ENCODE measurements around the gene DHRS9. TPM values are rescaled to one million over a fixed set of nuclear protein-coding genes. Genes with fewer than 3 reads are reported as not detected.

The DHRS9 gene
- total RNA-seq, 4 donors from 2014 or later, result 2.1 to 19.6 (median 14.3) TPM

DNA sequence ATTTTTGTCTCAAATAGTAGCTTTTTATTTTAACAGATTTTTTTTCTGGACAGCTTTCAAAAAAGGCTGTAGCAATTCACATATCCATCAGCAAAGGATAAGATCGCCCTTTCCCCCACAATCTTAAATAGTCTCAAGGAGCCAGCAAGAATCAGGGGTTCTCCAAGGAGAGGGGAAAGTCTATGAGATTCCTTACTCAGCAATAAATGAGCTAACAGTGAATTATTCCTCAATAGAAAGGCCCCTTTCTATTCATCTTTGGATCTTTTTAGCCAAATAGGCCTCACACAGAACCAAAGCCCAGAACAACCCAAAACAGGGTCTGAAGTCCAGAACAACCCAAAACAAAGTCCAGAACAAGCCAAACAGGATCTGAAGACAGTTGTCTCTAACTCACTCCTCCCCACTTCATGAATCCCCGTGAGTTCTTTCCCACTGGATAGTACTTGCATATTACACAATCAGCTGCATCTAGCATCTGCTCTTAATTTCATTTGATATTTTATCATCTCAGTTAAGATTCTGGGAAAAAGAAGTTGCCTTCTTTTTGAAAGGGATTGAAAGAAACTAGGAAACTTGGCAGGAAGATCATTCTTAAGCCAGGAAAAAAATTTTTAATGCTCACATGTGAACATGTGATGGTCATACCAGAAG, 3.4 kb upstream of the DHRS9 start:
- intact Hi-C loops (cut with DNase I), result no loop called here
- Histone ChIP-seq H3K4me3 (no peak overlapping the region), H3K27me3 (no peaks in the 10 kb centered on the region), H3K27ac (no peak overlapping the region), H3K9me3 (no peaks in the 10 kb centered on the region), H3K4me1 (peaks cover 0 to 8% (median 0%) of the 10 kb centered on the region in 3 donors), H3K36me3 (no peaks in the 10 kb centered on the region)
- DNase-seq, result no peak
- TF ChIP-seq, protein P1, sequence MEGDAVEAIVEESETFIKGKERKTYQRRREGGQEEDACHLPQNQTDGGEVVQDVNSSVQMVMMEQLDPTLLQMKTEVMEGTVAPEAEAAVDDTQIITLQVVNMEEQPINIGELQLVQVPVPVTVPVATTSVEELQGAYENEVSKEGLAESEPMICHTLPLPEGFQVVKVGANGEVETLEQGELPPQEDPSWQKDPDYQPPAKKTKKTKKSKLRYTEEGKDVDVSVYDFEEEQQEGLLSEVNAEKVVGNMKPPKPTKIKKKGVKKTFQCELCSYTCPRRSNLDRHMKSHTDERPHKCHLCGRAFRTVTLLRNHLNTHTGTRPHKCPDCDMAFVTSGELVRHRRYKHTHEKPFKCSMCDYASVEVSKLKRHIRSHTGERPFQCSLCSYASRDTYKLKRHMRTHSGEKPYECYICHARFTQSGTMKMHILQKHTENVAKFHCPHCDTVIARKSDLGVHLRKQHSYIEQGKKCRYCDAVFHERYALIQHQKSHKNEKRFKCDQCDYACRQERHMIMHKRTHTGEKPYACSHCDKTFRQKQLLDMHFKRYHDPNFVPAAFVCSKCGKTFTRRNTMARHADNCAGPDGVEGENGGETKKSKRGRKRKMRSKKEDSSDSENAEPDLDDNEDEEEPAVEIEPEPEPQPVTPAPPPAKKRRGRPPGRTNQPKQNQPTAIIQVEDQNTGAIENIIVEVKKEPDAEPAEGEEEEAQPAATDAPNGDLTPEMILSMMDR (IDR thresholded peaks at IDR 0.05), result no peak
- no peak for TF ChIP-seq POLR2A (IDR thresholded peaks at IDR 0.05)
- WGBS, 2 donors, result 79 to 92% methylated on average over 2 of the region's 2 CpGs

DNA sequence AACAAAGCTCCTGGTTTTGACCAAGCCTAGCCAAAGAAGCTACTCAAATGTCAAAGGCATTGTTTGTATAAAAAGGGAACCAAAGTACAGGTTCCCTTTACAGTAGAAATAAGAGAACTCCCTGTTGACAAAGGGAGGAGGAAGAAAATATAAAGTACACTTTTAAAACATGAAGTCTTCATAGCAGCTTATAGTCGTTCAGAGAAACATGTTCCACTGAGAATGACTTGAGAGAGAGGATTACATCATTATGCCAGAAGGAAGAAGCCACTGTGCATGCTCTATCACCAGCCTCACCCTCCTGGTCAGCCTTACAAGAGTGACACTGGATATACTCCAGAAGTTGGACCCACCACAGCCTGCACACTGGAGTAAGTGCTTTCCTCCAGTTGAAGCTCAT, 2.5 kb upstream of the DHRS9 start:
- intact Hi-C loops (cut with DNase I), result no loop called here
- no peak overlapping the region for H3K27ac ChIP-seq
- TF ChIP-seq, protein P1 (IDR thresholded peaks at IDR 0.05), result no peak
- no peak for TF ChIP-seq POLR2A (IDR thresholded peaks at IDR 0.05)
- no peaks in the 10 kb centered on the region for H3K36me3 ChIP-seq
- no peak overlapping the region for H3K4me3 ChIP-seq
- H3K4me1 ChIP-seq, result peaks cover 0 to 12% (median 0%) of the 10 kb centered on the region in 3 donors
- DNase-seq, result no peak
- H3K9me3 ChIP-seq, result no peaks in the 10 kb centered on the region
- WGBS, 2 donors, result 24 to 45% methylated on average over 1 of the region's 1 CpG
- H3K27me3 ChIP-seq, result no peaks in the 10 kb centered on the region

DNA sequence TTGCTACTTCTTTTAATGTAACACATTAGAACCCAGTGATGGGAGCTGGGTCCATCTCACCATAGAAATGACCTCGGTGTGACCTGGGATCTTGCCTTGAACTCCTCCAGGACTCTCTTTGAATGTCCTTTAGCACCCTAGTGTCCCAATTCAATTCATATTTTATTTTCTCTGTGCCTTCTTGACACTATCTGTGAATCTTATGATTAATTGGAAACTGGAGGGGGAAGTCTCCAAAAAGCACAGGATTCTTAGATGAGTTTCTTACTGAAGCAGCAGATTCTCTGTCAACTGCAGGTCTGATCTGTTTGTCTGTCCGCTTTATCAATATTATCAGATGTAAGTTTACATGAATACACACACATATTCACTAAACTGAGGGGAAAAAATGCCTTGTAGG, 470 bp downstream of the DHRS9 start:
- intact Hi-C loops (cut with DNase I), result no loop called here
- H3K4me3 ChIP-seq, result peak overlapping the region in 2 of 4 donors; percentile 8 to 16
- peaks cover 0 to 12% (median 0%) of the 10 kb centered on the region in 3 donors for H3K4me1 ChIP-seq
- no peak for TF ChIP-seq POLR2A (IDR thresholded peaks at IDR 0.05)
- TF ChIP-seq, protein P1 (IDR thresholded peaks at IDR 0.05), result no peak
- H3K9me3 ChIP-seq, result no peaks in the 10 kb centered on the region
- no peak overlapping the region for H3K27ac ChIP-seq
- no peaks in the 10 kb centered on the region for H3K27me3 ChIP-seq
- H3K36me3 ChIP-seq, result no peaks in the 10 kb centered on the region
- 82 to 100% methylated on average over 2 of the region's 2 CpGs for WGBS, 2 donors
- DNase-seq, result no peak

DNA sequence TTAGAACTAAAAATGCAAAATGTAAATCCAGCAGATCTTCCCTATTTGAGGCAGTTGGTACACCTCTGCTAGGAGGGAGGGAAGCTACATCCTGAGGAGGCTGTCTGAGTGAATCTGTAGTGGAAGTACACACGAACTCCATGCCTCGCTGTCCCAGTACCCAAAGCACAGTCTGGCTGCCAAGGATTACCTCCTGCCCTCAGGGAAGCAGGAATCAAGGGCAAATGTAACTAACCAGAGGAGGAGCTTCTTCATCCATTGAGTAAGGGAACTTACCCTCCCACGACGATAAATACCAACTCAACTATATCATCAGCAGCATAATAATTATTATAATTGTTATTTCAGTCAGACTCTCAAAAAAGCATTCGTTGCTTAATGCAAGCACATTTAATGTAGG, 2.1 kb downstream of the DHRS9 start:
- H3K27ac ChIP-seq, result no peak overlapping the region

More for the DNA sequence above, 2.1 kb downstream of the DHRS9 start:
- no peak for DNase-seq
- H3K4me3 ChIP-seq, result no peak overlapping the region
- no peaks in the 10 kb centered on the region for H3K9me3 ChIP-seq
- 35 to 45% methylated on average over 3 to 5 of the region's 5 CpGs for WGBS, 2 donors
- no peaks in the 10 kb centered on the region for H3K36me3 ChIP-seq
- no peaks in the 10 kb centered on the region for H3K27me3 ChIP-seq
- peaks cover 0 to 12% (median 0%) of the 10 kb centered on the region in 3 donors for H3K4me1 ChIP-seq
- intact Hi-C loops (cut with DNase I), result no loop called here
- TF ChIP-seq POLR2A (IDR thresholded peaks at IDR 0.05), result no peak
- TF ChIP-seq, protein P1 (IDR thresholded peaks at IDR 0.05), result no peak

All from esophagus squamous epithelium (tissue), 5 donors.